ENCODE results near the gene HMGA1.

Gene HMGA1

DNA sequence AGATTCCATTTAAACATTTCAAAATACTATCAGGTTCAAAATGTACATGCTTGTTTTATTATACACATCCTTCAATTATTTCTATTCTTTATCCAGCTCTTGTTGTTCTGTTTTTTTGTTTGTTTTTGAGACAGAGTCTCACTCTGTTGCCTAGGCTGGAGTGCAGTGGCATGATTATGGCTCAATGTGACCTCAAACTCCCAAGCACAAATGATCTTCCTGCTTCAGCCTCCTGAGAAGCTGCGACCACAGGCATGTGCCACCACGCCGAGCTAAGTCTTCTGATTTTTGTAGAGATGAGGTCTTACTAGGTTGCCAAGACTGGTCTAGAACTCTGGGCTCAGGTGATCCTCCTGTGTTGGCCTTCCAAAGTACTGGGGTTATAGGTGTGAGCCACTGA, 56.3 kb downstream of the HMGA1 start:
- DNase-seq (ENCODE audit: low spot score) = no peak

DNA sequence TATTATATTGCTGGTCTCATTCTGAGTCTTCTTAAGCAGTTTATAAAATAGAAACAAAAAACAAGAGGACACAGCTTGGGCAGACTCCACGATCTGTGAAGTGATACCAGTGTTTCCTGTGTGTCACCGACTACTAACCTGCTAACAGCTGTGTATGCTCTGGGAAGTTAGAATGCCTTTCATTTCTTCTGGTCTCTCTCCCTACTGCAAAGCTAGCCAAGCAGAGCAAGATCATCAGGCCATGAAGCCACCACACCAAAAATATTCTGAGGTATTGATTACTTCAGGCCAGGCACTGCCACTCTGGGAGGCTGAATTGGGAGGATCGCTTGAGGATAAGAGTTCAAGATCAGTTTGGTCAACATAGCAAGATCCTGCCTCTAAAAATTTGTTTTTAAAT, 59.0 kb downstream of the HMGA1 start:
- DNase-seq (ENCODE audit: low spot score) = peak; percentile 72
